PC-3 (cell line): ENCODE results near the gene CDC42BPB. TPM values are rescaled to one million over a fixed set of nuclear protein-coding genes. Genes with fewer than 3 reads are reported as not detected.

Source experiments
- ATAC-seq: fragments of 200-7000 bp; cut with Tn5 transposase; 2 replicates; pipeline ENCODE4 v1.9.1; 2020; ENCODE audit warnings: mild to moderate bottlenecking, moderate library complexity
- BruUV-seq: library from RNA; stranded (reverse); fragments of 400-500 nt; replicated peaks from 2 replicates; lab custom pipeline; 2021; lab: Mats Ljungman, UMichigan
- CTCF ChIA-PET: fragments of 300-600 bp; sonication (Branson Sonifier 250); formaldehyde crosslinking; loops from one replicate; lab custom pipeline; 2022; ENCODE audit warnings: antibody characterized with exemption; lab: Charles Lee
- POLR2A ChIA-PET: fragments of 300-600 bp; sonication (Branson Sonifier 250); formaldehyde crosslinking; loops from one replicate; lab custom pipeline; 2022; ENCODE audit warnings: antibody characterized with exemption; ENCODE audit not compliant: unreplicated experiment; lab: Charles Lee
- DNase-seq: peaks from one replicate; pipeline ENCODE4 v3.0.0-alpha.2; 2015
- H2AFZ ChIP-seq: fragments of 300-600 bp; sonication (generic); 2 replicates; pipeline ENCODE4 v1.6.0; 2016; ENCODE audit warnings: antibody characterized with exemption, low read length
- H3F3A ChIP-seq: fragments of 300-600 bp; sonication (generic); one replicate; pipeline ENCODE4 v1.6.0; 2017; ENCODE audit warnings: antibody characterized with exemption, low read length, control low read depth, mild to moderate bottlenecking; ENCODE audit not compliant: unreplicated experiment
- H3K27ac ChIP-seq: fragments of 300-600 bp; sonication (generic); 2 replicates; pipeline ENCODE4 v1.5.1; 2016; ENCODE audit warnings: mild to moderate bottlenecking, low read length
- H3K27me3 ChIP-seq: fragments of 300-600 bp; sonication (generic); 2 replicates; pipeline ENCODE4 v1.6.1; 2016; ENCODE audit warnings: low read length, mixed read lengths
- H3K36me3 ChIP-seq: fragments of 300-600 bp; sonication (generic); 2 replicates; pipeline ENCODE4 v1.6.1; 2016; ENCODE audit warnings: low read depth, mixed run types, low read length, mixed read lengths
- H3K4me1 ChIP-seq: fragments of 300-600 bp; sonication (generic); 2 replicates; pipeline ENCODE4 v1.5.1; 2016; ENCODE audit warnings: low read length; ENCODE audit not compliant: insufficient read depth
- H3K4me2 ChIP-seq: fragments of 300-600 bp; sonication (generic); 2 replicates; pipeline ENCODE4 v1.6.0; 2016; ENCODE audit warnings: low read length
- H3K4me3 ChIP-seq: fragments of 300-600 bp; sonication (generic); 2 replicates; pipeline ENCODE4 v1.5.1; 2016; ENCODE audit warnings: mild to moderate bottlenecking, low read length, mixed read lengths
- H3K79me2 ChIP-seq: fragments of 300-600 bp; sonication (generic); 2 replicates; pipeline ENCODE4 v1.6.1; 2017; ENCODE audit warnings: low read length, mixed read lengths
- H3K9ac ChIP-seq: fragments of 300-600 bp; sonication (generic); 2 replicates; pipeline ENCODE4 v1.6.0; 2016; ENCODE audit warnings: mild to moderate bottlenecking, low read length
- H3K9me2 ChIP-seq: fragments of 300-600 bp; sonication (generic); replicated peaks from 2 replicates; pipeline ENCODE4 v1.6.1; 2016; ENCODE audit warnings: mixed run types, low read length, mixed read lengths
- H3K9me3 ChIP-seq: fragments of 300-600 bp; sonication (generic); 2 replicates; pipeline ENCODE4 v1.6.1; 2016; ENCODE audit warnings: low read length, mixed read lengths
- H4K20me1 ChIP-seq: fragments of 300-600 bp; sonication (generic); 2 replicates; pipeline ENCODE4 v1.6.1; 2016; ENCODE audit warnings: low read length, mixed read lengths
- CTCF ChIP-seq: fragments of 300-600 bp; sonication (generic); conservative IDR thresholded peaks from 2 replicates; pipeline ENCODE4 v1.5.1; 2017; ENCODE audit warnings: antibody characterized with exemption, low read depth, mild to moderate bottlenecking, low read length
- EZH2 ChIP-seq: fragments of 300-600 bp; sonication (generic); IDR thresholded peaks from one replicate; pipeline ENCODE4 v1.6.1; 2017; ENCODE audit warnings: antibody characterized with exemption, mild to moderate bottlenecking, low read length; ENCODE audit not compliant: unreplicated experiment
- EZH2phosphoT487 ChIP-seq: fragments of 300-600 bp; sonication (generic); IDR thresholded peaks from 2 replicates; pipeline ENCODE4 v1.6.1; 2018; ENCODE audit warnings: mild to moderate bottlenecking, antibody characterized with exemption, low read length, borderline replicate concordance
- intact Hi-C: fragments of 100-400 bp; cut with micrococcal nuclease; formaldehyde crosslinking; loops from 2 replicates; pipeline ENCODE4 v1.9.0; 2023
- total RNA-seq: library from RNA; depleted of rRNA; stranded (reverse); fragments of >200 nt; gene quantifications from 2 replicates; pipeline ENCODE4 v1.2.3, GENCODE V29; 2014

The CDC42BPB gene
- total RNA-seq, 1 experiment from 2014 or later: 73.0 TPM

GRCh38 chr14:102929241-102930137, 127.9 kb downstream of the CDC42BPB start:
- Histone ChIP-seq H3F3A (no peaks in the 10 kb centered on the region), H3K27ac (no peak overlapping the region), H3K79me2 (no peaks in the 10 kb centered on the region), H3K9me2 (no peaks in the 10 kb centered on the region), H3K36me3 (no peaks in the 10 kb centered on the region; the same call in 1 of the 2 replicates), H2AFZ (peak overlapping the region; percentile 22; the same call in 1 of the 2 replicates), H4K20me1 (no peaks in the 10 kb centered on the region), H3K4me2 (peak overlapping the region; percentile 64), H3K9ac (no peak overlapping the region), H3K4me3 (peak overlapping the region; percentile 48), H3K27me3 (peaks cover 5% of the 10 kb centered on the region), H3K4me1 (peaks cover 8% of the 10 kb centered on the region; the same call in 1 of the 2 replicates), H3K9me3 (no peaks in the 10 kb centered on the region)
- no peak for TF ChIP-seq CTCF
- no peak for TF ChIP-seq EZH2
- TF ChIP-seq EZH2phosphoT487: no peak
- POLR2A ChIA-PET: no interaction called here
- no TSS peak for BruUV-seq
- DNase-seq: no peak
- ATAC-seq: peak; percentile 4
- intact Hi-C loops: no loop called here
- CTCF ChIA-PET: no interaction called here

GRCh38 chr14:102928412-102929240, 128.7 kb downstream of the CDC42BPB start:
- Histone ChIP-seq H3K9ac (no peak overlapping the region), H3K4me3 (no peak overlapping the region), H3K9me3 (no peaks in the 10 kb centered on the region), H3K79me2 (no peaks in the 10 kb centered on the region), H3K4me1 (peaks cover 8% of the 10 kb centered on the region; the same call in 1 of the 2 replicates), H3K36me3 (no peaks in the 10 kb centered on the region; the same call in 1 of the 2 replicates), H4K20me1 (no peaks in the 10 kb centered on the region), H3K4me2 (no peak overlapping the region), H3K27me3 (peaks cover 5% of the 10 kb centered on the region), H2AFZ (no peak overlapping the region), H3F3A (no peaks in the 10 kb centered on the region), H3K9me2 (no peaks in the 10 kb centered on the region), H3K27ac (no peak overlapping the region)
- TF ChIP-seq EZH2phosphoT487 (no peak), EZH2 (no peak), CTCF (no peak)
- BruUV-seq: no TSS peak
- POLR2A ChIA-PET: no interaction called here
- no peak for ATAC-seq
- intact Hi-C loops: no loop called here
- no peak for DNase-seq
- CTCF ChIA-PET: no interaction called here
